Hepatocyte (in vitro differentiated cells): Measurements from ENCODE around the gene PIANP.

Experiments
- CTCF ChIP-seq: fragments of 200-600 bp; sonication (generic); IDR thresholded peaks from 2 replicates; pipeline ENCODE4 v1.5.1; 2016; ENCODE audit warnings: antibody characterized with exemption, mild to moderate bottlenecking; ENCODE audit not compliant: poor library complexity
- EZH2 ChIP-seq: fragments of 200-600 bp; sonication (generic); IDR thresholded peaks from 2 replicates; pipeline ENCODE4 v1.6.1; 2016; ENCODE audit warnings: antibody characterized with exemption, mild to moderate bottlenecking, borderline replicate concordance

DNA sequence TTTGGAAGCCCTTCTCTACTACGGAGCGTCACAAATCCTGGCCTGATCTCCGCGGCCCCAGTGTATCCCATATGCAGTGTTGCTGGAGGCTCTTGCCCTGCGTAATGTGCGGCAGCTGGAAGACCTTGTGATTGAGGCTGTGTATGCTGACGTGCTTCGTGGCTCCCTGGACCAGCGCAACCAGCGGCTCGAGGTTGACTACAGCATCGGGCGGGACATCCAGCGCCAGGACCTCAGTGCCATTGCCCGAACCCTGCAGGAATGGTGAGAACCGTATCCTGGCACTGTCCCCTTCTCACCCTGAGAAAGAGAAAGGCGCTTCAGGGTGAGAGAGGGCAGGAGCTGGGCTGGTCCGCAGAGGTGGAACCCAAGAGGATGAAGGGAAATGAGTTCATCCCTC lies 28.6 kb upstream of the PIANP start:
- TF ChIP-seq CTCF (no peak), EZH2 (no peak)
